Thyroid gland (tissue), 4 donors: Measurements from ENCODE around the gene WEE1. TPM values are rescaled to one million over a fixed set of nuclear protein-coding genes. Genes with fewer than 3 reads are reported as not detected.
A peak's percentile ranks its signal among the peaks of the same experiment; 100 is the strongest.

Source experiments
- DNase-seq, 2 donors: peaks; one replicate each; pipeline ENCODE4 v3.0.0-alpha.2; 2019
- H3K27ac ChIP-seq, 3 donors: fragments of 200-600 bp; sonication (generic); 1 replicate in 2 of 3; 2 replicates in 1 of 3; pipeline ENCODE4 v1.5.1; 2016 to 2019; ENCODE audit warnings: mild to moderate bottlenecking in 1 of 3, moderate library complexity in 1 of 3
- H3K27me3 ChIP-seq: fragments of 200-600 bp; sonication (generic); one replicate; pipeline ENCODE4 v1.5.1; 2019
- H3K36me3 ChIP-seq, 2 donors: fragments of 200-600 bp; sonication (generic); one replicate each; pipeline ENCODE4 v1.5.1; 2016 to 2019
- H3K4me1 ChIP-seq, 2 donors: fragments of 200-600 bp; sonication (generic); one replicate each; pipeline ENCODE4 v1.5.1; 2017 to 2019
- H3K4me3 ChIP-seq, 3 donors: fragments of 200-600 bp; sonication (generic); replicated peaks in 1 of 3; 1 replicate in 2 of 3; 2 replicates in 1 of 3; pipeline ENCODE4 v1.5.1; 2016; ENCODE audit warnings: mild to moderate bottlenecking in 1 of 3
- H3K9me3 ChIP-seq: fragments of 200-600 bp; sonication (generic); one replicate; pipeline ENCODE4 v1.5.1; 2017
- CTCF ChIP-seq, 6 experiments: fragments of 200-600 bp in 3 of 6; fragments of 450-650 bp in 3 of 6; sonication (generic) in 3 of 6; IDR thresholded peaks; one replicate each; pipeline ENCODE4 v1.5.1; 2016 to 2019; ENCODE audit warnings: antibody characterized with exemption in 6 of 6, mild to moderate bottlenecking in 2 of 6, inconsistent platforms in 1 of 6, moderate library complexity in 1 of 6
- POLR2A ChIP-seq, 2 donors: fragments of 450-650 bp; IDR thresholded peaks; one replicate each; pipeline ENCODE4 v1.6.1; 2017; ENCODE audit warnings: antibody characterized with exemption in 2 of 2, mild to moderate bottlenecking in 2 of 2, moderate library complexity in 1 of 2
- WGBS, 2 donors: methylation state at CpG; one replicate each; pipeline ENCODE4 v1.1.5; 2017; 5-methylcytosine and 5-hydroxymethylcytosine counted together
- intact Hi-C: fragments of 100-400 bp; cut with DNase I; formaldehyde crosslinking; loops from one replicate; pipeline ENCODE4 v1.15.1; 2023
- total RNA-seq, 4 donors: library from RNA; depleted of rRNA; stranded (reverse); fragments of >200 nt; gene quantifications; one replicate each; pipeline ENCODE4 v1.2.3, GENCODE V29; 2016

Gene WEE1
- total RNA-seq, 4 donors from 2014 or later, result 29.6 to 35.6 (median 32.5) TPM

GRCh38 chr11:9528573-9529333 is 44.7 kb upstream of the WEE1 start:
- Histone ChIP-seq H3K36me3 (no peaks in the 10 kb centered on the region), H3K27ac (peak overlapping the region; percentile 92 to 95 (median 95)), H3K4me1 (peaks cover 48 to 53% of the 10 kb centered on the region in 2 donors), H3K4me3 (no peak overlapping the region), H3K9me3 (no peaks in the 10 kb centered on the region), H3K27me3 (no peaks in the 10 kb centered on the region)
- DNase-seq, result peak; percentile 26 to 39
- TF ChIP-seq CTCF (IDR thresholded peaks at IDR 0.05), result no peak
- no peak for TF ChIP-seq POLR2A (IDR thresholded peaks at IDR 0.05)
- intact Hi-C loops, result loop anchor here (10.0 kb wide), 1 partner anchor 226 kb away; no protein-coding TSS in a partner anchor
- WGBS, 2 donors, result 47 to 58% methylated on average over 12 of the region's 12 CpGs

GRCh38 chr11:9529334-9529650 is 44.2 kb upstream of the WEE1 start:
- H3K4me1 ChIP-seq, result peaks cover 52 to 58% of the 10 kb centered on the region in 2 donors
- peak overlapping the region; percentile 92 to 95 (median 95) for H3K27ac ChIP-seq
- TF ChIP-seq CTCF (IDR thresholded peaks at IDR 0.05) (no peak), POLR2A (IDR thresholded peaks at IDR 0.05) (no peak)
- 37% methylated on average over 3 of the region's 3 CpGs; no CpG with 5 or more reads in 1 of the 2 donors for WGBS, 2 donors
- H3K9me3 ChIP-seq, result no peaks in the 10 kb centered on the region
- H3K4me3 ChIP-seq, result no peak overlapping the region
- no peaks in the 10 kb centered on the region for H3K36me3 ChIP-seq
- peak; percentile 63 to 69 for DNase-seq
- intact Hi-C loops, result loop anchor here (10.0 kb wide), 1 partner anchor 226 kb away; no protein-coding TSS in a partner anchor
- no peaks in the 10 kb centered on the region for H3K27me3 ChIP-seq

- intact Hi-C loops, result no loop called here
- TF ChIP-seq CTCF (IDR thresholded peaks at IDR 0.05), result no peak
- peak in 1 of 2 donors; percentile 82 for TF ChIP-seq POLR2A (IDR thresholded peaks at IDR 0.05)
- DNase-seq, result peak; percentile 86 to 87
- no peaks in the 10 kb centered on the region for H3K36me3 ChIP-seq
- 30 to 49% methylated on average over 9 of the region's 9 CpGs for WGBS, 2 donors
- H3K9me3 ChIP-seq, result no peaks in the 10 kb centered on the region
- H3K27me3 ChIP-seq, result no peaks in the 10 kb centered on the region
- H3K4me3 ChIP-seq, result no peak overlapping the region
- peak overlapping the region; percentile 92 to 95 (median 95) for H3K27ac ChIP-seq
- peaks cover 61 to 64% of the 10 kb centered on the region in 2 donors for H3K4me1 ChIP-seq
These were observed 43.3 kb upstream of the WEE1 start for GRCh38 chr11:9530020-9530621.

- H3K4me3 ChIP-seq, result no peak overlapping the region
- H3K9me3 ChIP-seq, result no peaks in the 10 kb centered on the region
- H3K27me3 ChIP-seq, result no peaks in the 10 kb centered on the region
- no peak for TF ChIP-seq CTCF (IDR thresholded peaks at IDR 0.05)
- TF ChIP-seq POLR2A (IDR thresholded peaks at IDR 0.05), result no peak
- peak overlapping the region; percentile 79 to 95 (median 92) for H3K27ac ChIP-seq
- H3K4me1 ChIP-seq, result peaks cover 62 to 64% of the 10 kb centered on the region in 2 donors
- no peak for DNase-seq
- intact Hi-C loops, result no loop called here
- H3K36me3 ChIP-seq, result no peaks in the 10 kb centered on the region
- 82 to 91% methylated on average over 8 of the region's 8 CpGs for WGBS, 2 donors
These were observed 42.4 kb upstream of the WEE1 start for GRCh38 chr11:9530901-9531625.
